Caco-2 (cell line): ENCODE data around the gene KMT2A. TPM values are rescaled to one million over a fixed set of nuclear protein-coding genes. Genes with fewer than 3 reads are reported as not detected.
A peak's percentile ranks its signal among the peaks of the same experiment; 100 is the strongest.

Experiments used
- Bru-seq: library from RNA; stranded (reverse); fragments of 400-500 nt; gene quantifications from one replicate; lab custom pipeline; 2021; lab: Mats Ljungman, UMichigan
- BruChase-seq, 2 experiments: library from RNA; stranded (reverse); fragments of 400-500 nt; gene quantifications; one replicate each; lab custom pipeline; 2021; lab: Mats Ljungman, UMichigan
- BruUV-seq: library from RNA; stranded (reverse); fragments of 400-500 nt; replicated peaks from 2 replicates; lab custom pipeline; 2021; lab: Mats Ljungman, UMichigan
- CTCF ChIA-PET: fragments of 300-600 bp; sonication (Branson Sonifier 250); formaldehyde crosslinking; loops from one replicate; lab custom pipeline; 2022; ENCODE audit warnings: antibody characterized with exemption; lab: Charles Lee
- POLR2A ChIA-PET: fragments of 300-600 bp; sonication (Branson Sonifier 250); formaldehyde crosslinking; loops from one replicate; lab custom pipeline; 2022; ENCODE audit warnings: antibody characterized with exemption; lab: Charles Lee
- DNase-seq, 2 experiments: peaks; one replicate each; pipeline versions ENCODE4 v3.0.0 to v3.0.0-alpha.2; 2020 to 2022
- H3K27me3 ChIP-seq: replicated peaks from 2 replicates; pipeline ENCODE4 v1.6.0; 2011; ENCODE audit warnings: low read length; ENCODE audit not compliant: control insufficient read depth, insufficient read depth
- H3K36me3 ChIP-seq: 2 replicates; pipeline ENCODE4 v1.5.1; 2011; ENCODE audit warnings: low read length; ENCODE audit not compliant: control insufficient read depth, insufficient read depth
- H3K4me1 ChIP-seq: fragments of 250-450 bp; sonication (Bioruptor Pico); 2 replicates; pipeline ENCODE4 v1.5.1; 2020; ENCODE audit warnings: mild to moderate bottlenecking
- H3K4me3 ChIP-seq: 2 replicates; pipeline ENCODE4 v1.5.1; 2011; ENCODE audit warnings: low read depth, mild to moderate bottlenecking, control low read depth, low read length
- H3K9me3 ChIP-seq: fragments of 250-450 bp; sonication (Bioruptor Pico); 2 replicates; pipeline ENCODE4 v1.5.1; 2020; ENCODE audit warnings: mild to moderate bottlenecking, moderate library complexity
- H3K27ac Mint-ChIP-seq: one replicate; pipeline ENCODE4 v1.8.0; 2022; ENCODE audit warnings: mixed read lengths; ENCODE audit not compliant: unreplicated experiment
- H3K27me3 Mint-ChIP-seq: one replicate; pipeline ENCODE4 v1.8.0; 2022; ENCODE audit warnings: mixed read lengths; ENCODE audit not compliant: insufficient read depth, unreplicated experiment
- H3K36me3 Mint-ChIP-seq: one replicate; pipeline ENCODE4 v1.8.0; 2022; ENCODE audit warnings: mild to moderate bottlenecking, mixed read lengths; ENCODE audit not compliant: insufficient read depth, unreplicated experiment
- H3K4me1 Mint-ChIP-seq: one replicate; pipeline ENCODE4 v1.8.0; 2022; ENCODE audit warnings: low read depth, mixed read lengths; ENCODE audit not compliant: unreplicated experiment
- H3K4me3 Mint-ChIP-seq: one replicate; pipeline ENCODE4 v1.8.0; 2022; ENCODE audit warnings: mild to moderate bottlenecking, moderate library complexity, mixed read lengths; ENCODE audit not compliant: unreplicated experiment
- H3K9me3 Mint-ChIP-seq: one replicate; pipeline ENCODE4 v1.8.0; 2022; ENCODE audit warnings: mixed read lengths; ENCODE audit not compliant: unreplicated experiment
- CTCF ChIP-seq, 2 experiments: fragments of 200-600 bp in 1 of 2; IDR thresholded peaks; 1 replicate in 1 of 2; 2 replicates in 1 of 2; pipeline versions ENCODE4 v1.5.1 to v1.8.0; 2011 to 2022; ENCODE audit warnings: antibody characterized with exemption in 1 of 2, control low read depth in 1 of 2, inconsistent platforms in 1 of 2, low read depth in 1 of 2, low read length in 1 of 2, mild to moderate bottlenecking in 1 of 2, moderate library complexity in 1 of 2; ENCODE audit not compliant: insufficient read depth in 1 of 2, severe bottlenecking in 1 of 2, unreplicated experiment in 1 of 2
- intact Hi-C: fragments of 100-400 bp; cut with micrococcal nuclease; formaldehyde crosslinking; loops from one replicate; pipeline ENCODE4 v1.10.0; 2022; ENCODE audit not compliant: unreplicated experiment
- long read RNA-seq: library from polyadenylated mRNA; stranded (forward); transcript quantifications from one replicate; pipeline ENCODE4 v2.0.0, GENCODE V29; 2022
- total RNA-seq: library from RNA; stranded (reverse); gene quantifications from 2 replicates; pipeline ENCODE4 v1.2.3, GENCODE V29; 2022

KMT2A gene
- total RNA-seq, result 93.9 and 107 TPM in 2 replicates
- percentile 94 among the genes with signal in this experiment for Bru-seq, nascent RNA
- percentile 98 among the genes with signal in this experiment for BruChase-seq, experiment 1, labeled RNA remaining after a 2-hour chase
- percentile 95 among the genes with signal in this experiment for BruChase-seq, experiment 2, labeled RNA remaining after a 6-hour chase
- long read RNA-seq, full-length matches to known transcripts, result 7 of 38 reads
- long read RNA-seq, partial matches to known transcripts, result 5 of 38 reads
- long read RNA-seq, other reads (novel, unspliced or antisense), result 26 of 38 reads

DNA sequence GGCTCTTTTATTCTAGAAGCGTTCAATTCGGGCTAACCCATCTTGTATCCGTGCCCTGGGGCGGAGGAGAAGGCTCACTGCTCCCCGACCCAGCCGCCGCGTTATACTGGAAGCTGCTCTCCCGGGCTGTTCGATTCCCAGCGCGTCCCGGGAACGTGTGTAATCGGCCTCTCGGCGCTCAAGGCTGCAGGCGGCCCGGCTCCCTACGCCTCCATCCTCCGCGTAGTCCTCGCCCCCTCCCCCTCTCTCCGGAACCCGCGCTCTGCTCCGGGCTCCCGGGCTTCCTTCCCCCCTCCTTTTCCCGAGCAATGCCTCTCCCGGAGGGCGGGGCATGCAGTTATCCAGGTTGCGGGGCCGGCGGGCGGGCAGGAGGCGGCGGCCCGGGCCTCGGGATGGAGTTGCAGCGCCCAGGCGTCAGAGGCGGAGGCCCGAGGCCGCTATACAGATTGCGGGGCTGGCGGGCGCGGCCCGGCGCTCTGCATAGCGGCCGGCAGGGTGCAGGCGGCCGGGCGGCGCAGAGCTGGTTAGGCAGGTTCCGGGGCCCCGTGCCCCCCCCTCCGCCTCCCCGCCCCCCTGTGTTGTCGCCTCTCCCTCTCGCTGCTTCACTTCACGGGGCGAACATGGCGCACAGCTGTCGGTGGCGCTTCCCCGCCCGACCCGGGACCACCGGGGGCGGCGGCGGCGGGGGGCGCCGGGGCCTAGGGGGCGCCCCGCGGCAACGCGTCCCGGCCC is at the start of gene KMT2A:
TSS of gene KMT2A (plus strand) at position 600 of the 732 bp plus-strand sequence. CDS start at position 621, 21 bp downstream.
- Histone ChIP-seq H3K4me1 (peaks cover 24% of the 10 kb centered on the region), H3K36me3 (no peaks in the 10 kb centered on the region), H3K4me3 (peak within 1 kb of the TSS; percentile 97), H3K9me3 (no peaks in the 10 kb centered on the region), H3K27me3 (no peaks in the 10 kb centered on the region)
- no TSS peak for BruUV-seq
- Mint-ChIP-seq H3K9me3 (no peaks in the 10 kb centered on the region), H3K27me3 (no peaks in the 10 kb centered on the region), H3K4me1 (peaks cover 27% of the 10 kb centered on the region), H3K27ac (peak within 1 kb of the TSS; percentile 88), H3K36me3 (peaks cover 42% of the 10 kb centered on the region), H3K4me3 (peak within 1 kb of the TSS; percentile 82)
- POLR2A ChIA-PET, result interaction anchor here (0.5 to 1.3 kb wide), 6 partner anchors 9 to 184 kb away, joined by 3 to 10 read pairs (median 4); no protein-coding TSS in a partner anchor
- peak in 1 of 2 experiments; percentile 15 for TF ChIP-seq CTCF (IDR thresholded peaks at IDR 0.05; ENCODE audit: insufficient read depth in 1 of 2, low read depth in 1 of 2, low read length in 1 of 2, severe bottlenecking in 1 of 2, unreplicated experiment in 1 of 2)
- peak; percentile 100 for DNase-seq
- CTCF ChIA-PET, result interaction anchor here (0.6 to 1.0 kb wide), 4 partner anchors 16 to 264 kb away, joined by 3 to 7 read pairs (median 6); partner anchors contain the start of gene ARCN1
- intact Hi-C loops, result loop anchor here (1.0 kb wide), 3 partner anchors 35 to 121 kb away; partner anchors contain the start of gene ATP5MG

- Histone ChIP-seq H3K4me1 (peaks cover 6% of the 10 kb centered on the region; the same call in 1 of the 2 replicates), H3K27me3 (no peaks in the 10 kb centered on the region), H3K9me3 (no peaks in the 10 kb centered on the region), H3K36me3 (peaks cover 9% of the 10 kb centered on the region; the same call in 1 of the 2 replicates), H3K4me3 (no peak overlapping the region)
- H3K27ac Mint-ChIP-seq, result no peak overlapping the region
- intact Hi-C loops, result no loop called here
- no peak for DNase-seq
- no peaks in the 10 kb centered on the region for H3K9me3 Mint-ChIP-seq
- no TSS peak for BruUV-seq
- peaks cover 77% of the 10 kb centered on the region for H3K36me3 Mint-ChIP-seq
- ChIA-PET POLR2A (interaction anchor here (0.5 kb wide), 1 partner anchor 20 kb away, joined by 3 read pairs; no protein-coding TSS in a partner anchor), CTCF (no interaction called here)
- H3K27me3 Mint-ChIP-seq, result no peaks in the 10 kb centered on the region
- peaks cover 14% of the 10 kb centered on the region for H3K4me1 Mint-ChIP-seq
- TF ChIP-seq CTCF (IDR thresholded peaks at IDR 0.05; ENCODE audit: insufficient read depth in 1 of 2, low read depth in 1 of 2, low read length in 1 of 2, severe bottlenecking in 1 of 2, unreplicated experiment in 1 of 2), result no peak
- no peak overlapping the region for H3K4me3 Mint-ChIP-seq
These were observed 40.2 kb upstream of the KMT2A start for GRCh38 chr11:118396097-118396501.

GRCh38 chr11:118397448-118397847 is 38.8 kb upstream of the KMT2A start:
- Mint-ChIP-seq H3K27ac (no peak overlapping the region), H3K4me1 (peaks cover 17% of the 10 kb centered on the region), H3K36me3 (peaks cover 78% of the 10 kb centered on the region), H3K27me3 (no peaks in the 10 kb centered on the region), H3K9me3 (no peaks in the 10 kb centered on the region), H3K4me3 (no peak overlapping the region)
- Histone ChIP-seq H3K4me3 (no peak overlapping the region), H3K9me3 (no peaks in the 10 kb centered on the region), H3K36me3 (peaks cover 8% of the 10 kb centered on the region; the same call in 1 of the 2 replicates), H3K27me3 (no peaks in the 10 kb centered on the region), H3K4me1 (peaks cover 6% of the 10 kb centered on the region; the same call in 1 of the 2 replicates)
- DNase-seq, result no peak
- no peak for TF ChIP-seq CTCF (IDR thresholded peaks at IDR 0.05; ENCODE audit: insufficient read depth in 1 of 2, low read depth in 1 of 2, low read length in 1 of 2, severe bottlenecking in 1 of 2, unreplicated experiment in 1 of 2)
- CTCF ChIA-PET, result no interaction called here
- POLR2A ChIA-PET, result no interaction called here
- no TSS peak for BruUV-seq
- intact Hi-C loops, result no loop called here
